ENCODE measurements around the gene TLR3.
"Not testable (repeated sequence)": the region's sequence is repeated elsewhere in the genome, so short reads cannot be mapped to it uniquely, and the experiment has no call there.

TLR3 gene

DNA sequence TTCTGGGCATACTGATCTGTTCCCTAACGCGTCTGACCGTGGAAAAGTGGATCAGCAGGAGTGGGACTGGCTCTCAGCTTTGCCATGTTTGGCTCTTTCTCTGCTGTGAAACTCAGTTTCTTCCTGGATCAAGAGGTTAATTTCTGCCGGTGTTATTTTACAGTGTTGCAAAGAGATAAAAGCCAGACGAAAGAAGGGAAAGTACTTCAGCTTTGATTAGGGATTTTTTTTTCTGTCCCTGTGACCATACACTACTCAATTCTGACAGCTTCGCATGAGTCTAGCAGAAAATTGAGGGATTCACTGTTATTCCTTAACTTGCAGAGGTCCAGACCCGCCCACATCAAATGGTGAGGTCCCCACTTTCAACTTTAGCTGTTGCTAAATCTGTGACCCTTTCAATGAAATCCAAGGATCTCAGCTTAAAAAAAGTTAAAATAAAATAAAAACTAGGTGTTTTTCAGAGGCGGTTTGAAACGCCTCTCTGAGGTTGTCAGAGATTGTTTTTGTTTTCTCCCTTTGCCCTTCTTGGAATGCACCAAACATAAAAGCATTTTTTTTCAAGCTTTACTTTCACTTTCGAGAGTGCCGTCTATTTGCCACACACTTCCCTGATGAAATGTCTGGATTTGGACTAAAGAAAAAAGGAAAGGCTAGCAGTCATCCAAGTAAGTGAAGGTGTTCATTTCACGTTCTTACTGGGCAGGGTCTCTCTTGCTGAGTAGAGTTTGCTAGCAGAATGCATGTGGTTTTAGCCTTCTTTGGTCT, at the start of gene TLR3:
TSS of gene TLR3 (plus strand) at position 576 of the 768 bp plus-strand sequence. CDS start 7,464 bp downstream, outside the sequence.
- no peak for DNase-seq (ENCODE audit: low read depth)

GRCh38 chr4:186019269-186019668, 49.7 kb upstream of the TLR3 start:
- DNase-seq (ENCODE audit: low read depth) = no peak

DNA sequence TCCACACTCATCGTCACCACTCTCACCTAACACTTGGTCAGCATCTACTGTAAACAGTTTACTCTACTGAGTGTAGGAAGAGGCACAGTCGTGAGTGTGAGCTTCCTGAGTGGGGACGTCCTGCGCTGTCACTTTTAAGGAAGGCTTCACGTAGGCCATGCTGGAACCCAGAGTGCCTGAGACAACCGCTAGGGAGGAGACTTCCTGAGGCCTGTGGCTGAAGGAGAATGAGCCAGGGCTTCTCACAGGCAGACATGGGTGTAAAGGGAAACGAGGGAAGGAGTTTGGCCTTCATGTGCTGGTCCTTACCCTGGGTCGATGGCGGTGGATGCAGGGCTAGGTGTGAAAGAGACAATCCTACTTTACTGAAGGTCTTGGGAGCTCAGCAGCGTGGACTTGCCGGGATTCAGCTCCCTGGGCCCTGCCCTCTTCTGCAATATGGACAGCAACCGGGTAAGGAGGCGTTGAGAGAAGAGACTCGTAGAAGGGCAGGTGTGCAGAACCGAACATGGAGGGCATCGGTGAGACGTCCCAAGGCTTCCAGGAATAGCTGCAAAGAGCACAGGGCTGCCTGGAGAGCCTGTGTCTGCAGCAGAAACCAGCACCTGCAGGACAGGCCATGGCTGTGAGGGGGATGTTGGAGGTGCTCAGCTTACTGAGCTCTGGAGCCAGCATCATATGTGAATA, 48.7 kb upstream of the TLR3 start:
- no peak for DNase-seq (ENCODE audit: low read depth)

- no peak for DNase-seq (ENCODE audit: low read depth)
These were observed 48.1 kb upstream of the TLR3 start for GRCh38 chr4:186020793-186021407.

DNA sequence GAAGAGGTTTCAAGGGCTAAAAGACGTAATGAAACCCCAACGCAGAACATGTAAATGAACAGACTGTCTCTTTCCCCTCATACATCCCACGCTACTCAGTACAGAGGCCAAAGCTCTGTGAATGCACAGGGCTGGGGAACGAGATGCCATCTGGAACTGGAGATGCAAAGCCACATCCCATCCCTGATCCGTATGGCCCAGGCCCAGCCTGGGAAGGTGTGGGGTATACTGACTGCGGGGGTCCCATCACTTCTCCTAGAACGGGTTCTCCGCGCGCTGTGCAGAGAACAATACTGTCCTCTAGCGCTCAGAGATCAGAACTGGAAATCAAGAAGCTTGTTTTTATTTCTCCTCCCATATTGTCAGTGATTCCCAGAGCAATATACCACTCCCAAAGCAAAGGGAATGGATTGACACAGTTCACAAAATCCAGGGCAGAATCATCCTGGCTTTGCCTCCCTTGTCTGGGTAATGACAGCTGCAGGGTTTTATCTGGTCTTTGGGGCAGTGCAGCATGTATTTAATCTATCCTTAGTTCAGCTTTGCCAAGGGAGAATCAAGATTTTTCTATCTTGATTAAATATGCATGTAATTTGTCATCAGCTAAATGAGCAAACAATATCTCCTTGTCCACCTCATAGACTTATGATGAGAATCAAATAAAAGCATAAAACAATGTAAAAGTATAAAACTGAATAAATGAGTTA, 47.3 kb upstream of the TLR3 start:
- DNase-seq (ENCODE audit: low read depth) = no peak

- no peak for DNase-seq (ENCODE audit: low read depth)
These were observed 45.0 kb upstream of the TLR3 start for GRCh38 chr4:186023975-186024374.

DNA sequence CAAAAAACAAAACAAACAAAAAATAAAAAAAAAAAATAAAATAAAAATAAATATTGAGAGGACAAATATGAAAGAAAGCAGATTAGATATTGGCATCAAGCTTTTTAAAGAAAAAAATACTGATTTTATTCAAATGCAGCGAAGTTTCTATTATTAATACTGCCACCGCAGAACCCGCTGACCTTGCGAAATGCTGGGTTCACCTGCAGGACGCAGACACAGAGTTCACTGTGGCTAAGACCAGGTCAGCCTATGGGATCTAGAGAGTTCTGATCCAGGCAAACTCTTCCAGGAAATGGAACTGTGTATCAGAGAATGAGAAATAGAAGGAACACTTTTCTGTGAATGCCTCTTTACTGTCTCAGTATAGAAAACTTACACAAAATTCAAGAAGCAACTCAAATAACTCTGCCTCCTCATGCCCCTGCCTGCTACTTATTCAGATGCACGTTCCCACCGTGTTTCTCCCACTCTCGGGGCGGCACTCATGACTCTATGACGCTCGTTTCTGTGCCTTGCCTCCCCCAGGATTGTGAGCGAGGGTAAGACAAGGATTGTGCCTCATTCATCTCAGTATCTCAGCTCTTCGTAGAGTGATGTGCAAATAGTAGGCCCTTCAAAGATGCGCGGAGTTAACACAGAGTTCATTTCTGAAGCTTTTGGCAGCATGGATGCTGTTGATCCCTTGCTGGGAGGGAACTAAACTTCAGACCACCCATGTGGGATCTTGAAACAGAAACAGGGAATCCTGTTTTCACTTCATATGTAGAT, 44.1 kb upstream of the TLR3 start:
- no peak for DNase-seq (ENCODE audit: low read depth)

- no peak for DNase-seq (ENCODE audit: low read depth)
These were observed 43.6 kb upstream of the TLR3 start for GRCh38 chr4:186025408-186025690.

DNA sequence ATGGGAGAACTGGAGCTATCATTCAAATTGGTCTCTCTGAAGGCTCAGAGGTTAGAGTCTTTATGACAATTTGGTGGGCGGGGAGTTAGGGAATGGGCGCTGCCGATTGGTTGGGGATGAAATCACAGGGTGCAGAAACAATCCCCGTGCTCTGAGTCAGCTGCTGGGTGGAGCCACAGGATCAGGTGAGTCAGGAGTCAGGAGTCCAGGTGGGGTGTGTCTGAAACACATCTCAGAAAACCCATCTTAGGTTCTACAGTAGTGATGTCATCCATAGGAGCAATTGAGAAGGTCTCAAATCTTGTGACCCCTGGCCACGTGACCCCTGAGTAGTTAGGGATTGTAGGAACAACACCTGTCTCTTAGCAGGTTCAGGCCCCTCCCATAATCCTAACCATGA, 41.6 kb upstream of the TLR3 start:
- DNase-seq (ENCODE audit: low read depth) = no peak

- DNase-seq (ENCODE audit: low read depth) = no peak
These were observed 39.2 kb upstream of the TLR3 start for GRCh38 chr4:186029571-186030398.

DNA sequence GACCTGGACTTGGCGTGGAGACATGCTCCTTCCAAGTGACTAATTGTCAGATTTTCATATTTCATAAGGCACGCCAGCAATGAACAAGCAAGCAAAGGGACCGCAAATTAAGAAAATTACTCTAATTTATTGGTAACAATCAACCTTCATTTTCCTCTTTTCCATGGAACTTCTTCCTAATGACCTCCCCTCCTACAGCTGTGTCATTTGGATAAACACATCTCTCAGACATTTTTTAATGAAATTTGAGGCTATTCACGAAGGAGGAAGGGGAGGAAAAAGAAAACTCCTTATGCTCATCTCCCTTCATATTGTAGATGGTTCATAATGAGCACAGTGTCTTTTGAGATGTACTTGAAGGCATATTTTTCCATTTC, 38.6 kb upstream of the TLR3 start:
- DNase-seq (ENCODE audit: low read depth) = no peak

DNA sequence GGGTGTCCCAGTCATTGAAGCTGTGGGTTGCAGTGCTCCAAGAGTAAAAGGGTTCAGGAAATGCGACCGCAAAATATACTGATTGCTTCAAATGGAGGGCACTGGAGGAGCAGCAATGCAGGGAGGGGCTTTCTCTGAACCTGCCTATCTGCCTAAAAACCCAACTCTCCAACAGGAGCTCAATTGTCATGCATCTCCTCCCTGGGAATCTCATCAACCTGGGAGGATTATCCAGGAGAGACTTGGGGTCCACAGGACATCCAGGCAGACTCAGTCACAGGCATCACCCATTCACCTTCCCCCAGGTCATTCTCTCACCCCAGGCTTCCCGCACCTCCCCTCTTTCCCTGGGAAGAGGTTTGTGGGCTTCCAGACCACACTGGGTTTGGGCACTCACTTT, 38.2 kb upstream of the TLR3 start:
- no peak for DNase-seq (ENCODE audit: low read depth)

DNA sequence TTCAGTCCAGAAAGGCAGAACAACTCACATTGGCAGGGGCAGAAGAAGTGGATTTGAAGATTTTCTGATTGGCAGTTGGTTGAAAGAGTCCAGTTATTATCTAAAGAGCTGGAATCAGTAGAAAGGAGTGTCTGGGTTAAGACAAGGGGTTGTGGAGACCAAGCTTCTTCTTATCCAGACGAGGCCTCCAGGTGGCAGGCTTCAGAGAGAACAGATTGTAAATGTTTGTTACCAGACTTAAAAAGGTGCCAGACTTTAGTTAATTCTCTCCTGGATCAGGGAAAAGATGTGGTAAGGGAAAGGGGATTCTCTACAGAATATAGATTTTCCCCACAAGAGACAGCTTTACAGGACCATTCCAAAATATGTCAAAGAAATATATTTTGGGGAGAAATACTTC, 36.7 kb upstream of the TLR3 start:
- DNase-seq (ENCODE audit: low read depth) = no peak

GRCh38 chr4:186033027-186033426, 35.9 kb upstream of the TLR3 start:
- DNase-seq (ENCODE audit: low read depth) = no peak

- not testable (repeated sequence) for DNase-seq (ENCODE audit: low read depth)
These were observed 34.3 kb upstream of the TLR3 start for GRCh38 chr4:186034613-186035012.

GRCh38 chr4:186036976-186037581, 31.9 kb upstream of the TLR3 start:
- no peak for DNase-seq (ENCODE audit: low read depth)

GRCh38 chr4:186037692-186038658, 31.0 kb upstream of the TLR3 start:
- DNase-seq (ENCODE audit: low read depth) = no peak

DNA sequence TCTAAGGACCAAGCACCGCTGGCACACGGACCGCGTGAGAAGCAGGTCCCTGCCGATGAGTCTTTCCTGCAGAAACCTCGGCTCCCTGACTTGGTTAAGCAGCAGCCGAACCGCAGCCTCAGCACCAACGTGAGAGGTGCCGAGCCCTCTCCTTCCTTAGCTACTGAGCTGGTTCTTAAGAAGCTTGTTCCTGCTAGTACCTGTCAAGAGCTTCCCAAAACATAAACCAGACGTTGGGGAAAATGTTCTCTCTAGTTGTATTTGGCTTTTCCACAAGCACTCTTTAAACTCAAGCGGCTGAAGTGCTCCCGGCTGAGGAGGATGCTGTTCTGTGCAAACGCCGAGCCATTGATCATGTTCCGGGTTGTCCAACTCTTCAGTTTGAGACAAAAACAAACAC, 29.3 kb upstream of the TLR3 start:
- DNase-seq (ENCODE audit: low read depth) = no peak

DNA sequence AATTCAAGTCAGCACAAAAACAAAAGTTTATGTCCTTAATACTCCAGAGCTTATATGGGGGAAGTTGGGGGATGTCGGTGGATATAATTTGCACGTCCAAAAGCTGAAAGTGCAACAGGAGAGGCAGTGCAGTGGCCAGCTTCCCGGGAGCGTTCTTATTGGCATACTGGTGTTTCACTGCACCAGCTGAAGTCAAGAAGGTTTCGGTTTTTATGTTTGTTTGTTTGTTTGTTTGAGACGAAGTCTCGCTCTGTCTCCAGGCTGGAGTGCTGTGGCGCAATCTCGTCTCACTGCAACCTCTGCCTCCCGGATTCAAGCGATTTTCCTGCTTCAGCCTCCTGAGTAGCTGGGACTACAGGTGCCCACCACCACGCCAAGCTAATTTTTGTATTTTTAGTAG, 28.6 kb upstream of the TLR3 start:
- no peak for DNase-seq (ENCODE audit: low read depth)

DNA sequence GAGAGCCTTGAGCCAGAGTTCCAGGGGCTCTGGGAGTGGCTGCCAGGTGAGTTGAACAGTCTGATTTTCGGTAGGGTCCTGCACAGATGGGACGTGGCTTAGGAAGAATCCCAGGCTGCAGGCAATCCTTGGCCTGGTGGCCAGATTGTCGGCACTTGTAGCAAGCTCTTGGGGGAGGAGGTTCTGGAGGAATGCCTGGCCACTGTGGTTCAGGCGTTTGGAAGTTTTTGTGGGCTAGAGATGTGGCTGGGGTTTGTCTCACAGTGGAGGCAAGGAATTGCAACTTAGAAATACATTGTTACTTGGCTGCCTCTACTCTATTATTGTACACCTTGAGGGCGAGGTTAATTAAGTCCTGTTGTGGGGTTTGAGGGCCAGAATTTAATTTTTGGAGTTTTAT, 21.5 kb upstream of the TLR3 start:
- DNase-seq (ENCODE audit: low read depth) = not testable (repeated sequence)

Measured in activated gamma-delta T cell treated with anti-CD3 and anti-CD28 coated beads, Interleukin-2, amount 50 U/mL, for 16 hours (primary cell).